ENCODE results near the gene SUOX.

DNA sequence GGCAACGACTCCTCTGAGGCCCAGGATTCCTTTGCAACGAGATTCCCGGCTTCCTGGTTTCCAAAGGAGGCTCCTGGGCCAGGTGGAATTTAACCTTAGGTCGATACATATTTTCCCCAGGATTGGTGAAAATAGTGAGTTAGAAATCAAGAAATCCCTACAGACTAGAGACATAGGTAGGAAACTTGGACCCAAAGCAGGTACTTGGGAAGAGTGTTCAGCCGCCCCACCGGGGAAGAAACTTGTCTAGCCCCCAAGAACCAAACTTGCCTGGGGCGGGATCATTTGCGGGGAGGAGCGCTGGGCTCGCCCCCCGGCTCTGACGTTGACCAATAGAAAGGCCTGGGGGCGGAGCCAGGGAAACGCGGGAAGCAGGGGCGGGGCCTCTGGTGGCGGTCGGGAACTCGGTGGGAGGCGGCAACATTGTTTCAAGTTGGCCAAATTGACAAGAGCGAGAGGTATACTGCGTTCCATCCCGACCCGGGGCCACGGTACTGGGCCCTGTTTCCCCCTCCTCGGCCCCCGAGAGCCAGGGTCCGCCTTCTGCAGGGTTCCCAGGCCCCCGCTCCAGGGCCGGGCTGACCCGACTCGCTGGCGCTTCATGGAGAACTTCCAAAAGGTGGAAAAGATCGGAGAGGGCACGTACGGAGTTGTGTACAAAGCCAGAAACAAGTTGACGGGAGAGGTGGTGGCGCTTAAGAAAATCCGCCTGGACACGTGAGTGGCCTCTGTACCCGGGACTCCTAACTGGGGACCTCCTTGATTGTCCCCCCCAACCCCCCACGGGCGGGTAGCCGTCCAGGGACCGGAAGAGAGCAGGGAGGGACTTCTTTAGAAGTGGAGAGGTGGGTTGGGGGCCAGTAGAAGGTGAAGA, 30.4 kb upstream of the SUOX start, which contains the start of gene CDK2:
- TF ChIP-seq POLR2A (IDR thresholded peaks at IDR 0.05; ENCODE audit: extremely low read depth, insufficient read length) (peak; percentile 75), CTCF (IDR thresholded peaks at IDR 0.05; ENCODE audit: low read depth, low read length) (no peak)
